T-helper 9 cell (primary cell): ENCODE measurements around the gene BTBD17.

Experiments
- DNase-seq: peaks from one replicate; pipeline ENCODE4 v3.0.0-alpha.2; 2020

Gene BTBD17

GRCh38 chr17:74386386-74386785 is 24.7 kb upstream of the BTBD17 start:
- DNase-seq: no peak

DNA sequence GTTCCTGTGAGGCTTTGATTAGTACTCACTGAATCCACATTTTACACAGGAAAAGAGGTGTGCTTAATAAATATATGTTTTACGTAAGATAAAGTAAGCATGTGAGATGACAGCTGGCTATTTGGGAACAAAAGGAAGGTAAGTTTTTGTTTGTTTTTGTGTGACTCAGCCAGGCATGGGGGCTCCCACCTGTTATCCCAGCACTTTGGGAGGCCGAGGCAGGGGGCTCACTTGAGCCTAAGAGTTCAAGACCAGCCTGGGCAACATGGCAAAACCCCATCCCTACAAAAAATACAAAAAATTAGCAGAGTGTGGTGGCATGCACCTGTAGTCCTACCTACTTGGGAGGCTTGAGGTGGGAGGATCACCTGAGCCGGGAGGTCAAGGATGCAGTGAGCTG is 23.5 kb upstream of the BTBD17 start:
- no peak for DNase-seq

DNA sequence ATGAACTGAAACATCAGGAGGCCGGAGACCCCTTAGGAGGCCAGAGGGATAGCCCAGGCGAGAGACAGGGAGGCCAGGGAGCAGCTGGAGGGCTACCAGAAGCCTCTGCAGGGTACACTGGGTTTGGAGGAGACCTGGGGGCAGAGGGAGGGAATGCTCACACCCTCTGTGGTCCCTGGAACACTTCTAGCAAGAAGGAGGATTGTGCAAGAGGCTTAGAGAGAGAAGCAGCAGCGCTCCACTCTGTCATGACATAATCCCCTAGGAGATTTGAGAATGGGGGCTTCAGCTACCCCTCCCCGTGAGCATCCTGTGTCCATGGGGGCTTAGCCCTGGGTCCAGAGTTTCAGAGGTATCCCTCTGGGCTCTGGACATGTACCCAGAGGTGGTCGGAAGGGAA is 21.5 kb upstream of the BTBD17 start:
- DNase-seq: no peak

DNA sequence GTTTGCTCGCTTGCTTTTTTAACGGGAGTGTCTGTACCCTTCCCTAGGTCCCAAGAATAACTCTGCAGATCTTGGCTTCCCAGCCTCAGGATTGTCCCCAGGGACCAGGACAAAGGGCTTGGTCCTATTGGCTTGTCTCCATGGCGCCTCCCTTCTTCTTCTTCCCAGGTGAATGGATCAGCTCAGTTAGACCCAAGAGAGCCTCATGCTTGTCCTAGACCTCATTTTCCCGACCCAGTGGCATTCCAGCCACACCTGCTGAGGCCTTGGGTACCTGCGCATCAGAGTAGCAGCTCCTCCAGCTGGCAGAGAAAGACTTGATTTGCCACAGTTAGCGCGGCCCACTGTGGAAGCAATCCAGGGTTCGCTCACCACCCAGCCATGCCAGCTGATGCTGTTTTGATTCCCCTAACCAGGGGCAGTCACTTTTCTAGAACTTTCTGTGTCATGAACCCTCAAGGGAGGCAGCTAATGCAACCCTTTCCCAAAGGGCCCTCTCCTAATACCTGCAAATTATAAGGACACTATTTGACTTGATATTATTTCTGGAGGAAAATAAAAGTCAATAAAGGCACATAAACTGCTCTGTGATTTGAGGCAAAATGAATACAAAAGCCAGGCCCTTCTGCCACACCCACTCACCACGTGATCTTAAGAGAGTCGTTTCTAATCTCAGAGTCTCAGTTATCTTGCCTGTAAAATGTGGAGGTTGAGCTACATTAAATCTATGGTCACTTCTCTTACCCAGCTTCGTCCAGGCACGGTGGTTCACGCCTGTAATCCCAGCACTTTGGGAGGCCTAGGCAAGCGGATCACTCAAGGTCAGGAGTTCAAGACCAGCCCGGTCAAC is 19.5 kb upstream of the BTBD17 start:
- DNase-seq: no peak

GRCh38 chr17:74380086-74380958 is 18.7 kb upstream of the BTBD17 start:
- no peak for DNase-seq

- DNase-seq: peak; percentile 98
Observed at GRCh38 chr17:74379495-74380085, 17.9 kb upstream of the BTBD17 start.

- DNase-seq: no peak
Observed at GRCh38 chr17:74374858-74375257, 13.2 kb upstream of the BTBD17 start.

DNA sequence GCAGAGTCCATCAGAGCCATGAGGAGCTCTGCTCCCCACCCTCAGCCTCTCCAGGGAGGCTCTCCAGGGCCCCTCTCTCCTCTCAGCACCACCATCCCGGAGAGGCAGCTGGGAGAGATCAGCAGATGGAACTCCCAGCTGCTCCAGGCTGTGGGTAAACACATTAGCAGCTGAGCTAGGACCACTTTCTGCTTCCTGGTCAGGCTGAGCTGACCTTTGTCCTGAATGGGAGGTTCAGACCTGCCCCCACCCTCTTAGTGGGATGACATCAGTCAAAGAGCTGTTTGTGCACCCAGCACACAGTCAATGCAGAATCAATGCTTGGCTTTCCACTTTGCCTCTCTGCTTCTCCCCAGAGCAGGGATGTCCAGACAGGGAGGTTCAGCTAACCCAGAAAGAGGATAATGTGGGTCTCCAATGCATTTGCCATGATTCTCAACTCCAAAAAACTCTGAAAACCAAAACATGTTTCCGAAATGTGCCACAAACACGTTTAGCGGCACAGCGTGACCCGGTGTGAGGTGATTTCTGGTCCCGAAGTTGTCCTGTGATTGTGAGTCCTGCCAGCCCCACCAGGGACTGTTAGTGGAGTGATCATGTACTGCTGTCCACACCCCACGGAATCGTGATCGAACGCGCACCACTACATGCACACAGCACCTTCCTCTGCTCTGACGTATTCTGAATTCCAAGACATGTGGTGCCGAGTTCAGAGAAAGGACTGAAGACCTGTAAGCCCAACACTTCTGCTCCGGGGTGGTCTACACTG is 12.4 kb upstream of the BTBD17 start:
- DNase-seq: no peak

DNA sequence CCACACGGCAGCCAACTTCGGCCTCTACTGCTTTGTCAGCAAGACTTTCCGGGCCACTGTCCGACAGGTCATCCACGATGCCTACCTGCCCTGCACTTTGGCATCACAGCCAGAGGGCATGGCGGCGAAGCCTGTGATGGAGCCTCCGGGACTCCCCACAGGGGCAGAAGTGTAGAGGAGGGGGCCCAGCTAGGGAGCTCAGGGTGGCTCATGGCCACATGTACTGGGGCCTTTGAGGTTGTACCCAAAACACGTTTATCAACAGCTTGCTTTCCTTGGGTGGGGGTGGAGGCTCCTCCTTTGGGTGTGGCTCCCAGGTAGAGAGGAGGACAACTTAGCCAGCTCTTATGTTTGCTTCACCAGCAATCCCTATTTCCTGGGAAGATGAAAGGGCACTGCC is 10.8 kb upstream of the BTBD17 start:
- no peak for DNase-seq

DNA sequence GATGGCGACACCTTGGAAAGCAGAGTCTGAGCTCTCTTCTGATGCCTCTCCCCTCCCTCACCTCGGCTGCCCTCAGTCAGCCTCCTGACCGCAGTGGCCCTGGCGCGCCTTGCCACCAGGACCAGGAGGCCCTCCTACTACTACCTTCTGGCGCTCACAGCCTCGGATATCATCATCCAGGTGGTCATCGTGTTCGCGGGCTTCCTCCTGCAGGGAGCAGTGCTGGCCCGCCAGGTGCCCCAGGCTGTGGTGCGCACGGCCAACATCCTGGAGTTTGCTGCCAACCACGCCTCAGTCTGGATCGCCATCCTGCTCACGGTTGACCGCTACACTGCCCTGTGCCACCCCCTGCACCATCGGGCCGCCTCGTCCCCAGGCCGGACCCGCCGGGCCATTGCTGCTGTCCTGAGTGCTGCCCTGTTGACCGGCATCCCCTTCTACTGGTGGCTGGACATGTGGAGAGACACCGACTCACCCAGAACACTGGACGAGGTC is 10.0 kb upstream of the BTBD17 start:
- no peak for DNase-seq

DNA sequence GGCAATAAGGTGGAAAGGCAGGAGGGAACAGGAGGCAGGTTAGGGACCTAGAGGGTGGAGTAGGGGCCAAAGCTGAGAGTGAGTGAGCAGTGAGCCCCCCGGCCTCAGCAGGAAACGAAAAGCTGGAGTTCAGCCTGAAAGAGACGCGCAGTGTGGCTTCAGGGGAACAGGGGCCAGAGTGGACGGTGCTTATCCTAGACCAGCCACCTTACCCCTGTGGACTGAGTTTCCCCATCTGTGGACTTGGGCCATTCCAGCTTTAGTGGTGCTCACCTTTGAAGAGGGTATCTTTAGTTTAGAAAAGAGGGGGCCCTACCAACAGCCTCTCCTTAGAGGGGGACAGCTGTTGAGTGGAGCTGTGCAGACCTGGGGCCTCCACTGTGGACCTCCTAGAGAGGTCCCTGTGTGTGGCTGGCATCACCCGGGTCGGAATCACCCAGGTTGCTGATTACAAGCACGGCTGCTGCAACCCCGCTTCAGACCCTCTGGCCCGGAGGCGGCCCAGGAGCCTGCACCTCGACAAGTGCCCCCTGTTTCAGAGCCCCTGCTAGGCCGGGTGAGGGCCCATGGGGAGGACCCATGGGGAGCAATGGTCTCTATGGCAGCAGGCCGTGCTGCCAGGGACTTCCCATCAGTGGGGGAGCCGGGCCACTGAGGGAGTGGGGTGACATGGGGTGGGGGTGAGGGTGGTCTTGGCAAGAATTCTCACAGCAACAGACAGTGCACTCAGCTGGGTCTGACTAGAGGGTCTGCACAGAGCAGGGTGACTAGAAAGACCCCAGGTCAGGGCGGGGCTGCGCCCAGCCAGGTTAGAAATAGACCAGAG is 8.2 kb upstream of the BTBD17 start:
- DNase-seq: no peak

- peak; percentile 50 for DNase-seq
Observed at GRCh38 chr17:74369221-74369620, 7.6 kb upstream of the BTBD17 start.

DNA sequence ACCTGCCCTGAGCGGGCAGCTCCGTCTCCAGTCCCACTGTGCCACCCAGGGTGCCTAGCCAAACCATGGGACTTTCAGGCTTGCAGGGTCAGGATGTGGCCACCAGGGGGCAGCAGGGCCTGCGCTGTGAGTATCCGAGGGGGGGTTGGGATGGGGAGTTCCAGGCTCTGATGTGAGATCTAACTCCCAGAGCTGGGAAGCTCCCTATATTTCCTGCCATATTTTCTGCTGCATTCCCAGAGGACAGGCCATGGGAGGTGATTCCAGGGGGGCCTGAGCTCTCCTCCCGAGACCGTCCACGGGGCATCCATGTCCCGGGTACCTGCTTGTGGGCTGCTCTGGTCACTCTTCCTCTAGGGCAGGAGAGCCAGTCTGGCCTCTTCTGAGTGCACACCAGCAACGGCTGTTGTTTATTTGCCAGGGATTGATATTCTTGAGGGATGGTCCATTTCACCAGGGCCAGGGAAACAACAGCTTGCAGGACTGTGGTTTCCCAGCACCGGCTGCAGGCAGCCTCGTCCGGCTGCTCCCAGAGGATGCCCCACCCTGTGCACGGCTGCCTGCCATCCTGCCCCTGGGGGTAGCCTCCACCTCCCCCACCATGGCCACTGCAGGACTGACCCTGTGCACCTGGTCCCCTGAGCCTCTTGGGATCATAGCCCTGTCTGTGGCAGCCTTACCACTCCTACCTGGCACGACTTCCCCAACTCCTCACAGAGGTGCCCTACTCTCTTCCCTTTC is 6.8 kb upstream of the BTBD17 start:
- peak; percentile 73 for DNase-seq

DNA sequence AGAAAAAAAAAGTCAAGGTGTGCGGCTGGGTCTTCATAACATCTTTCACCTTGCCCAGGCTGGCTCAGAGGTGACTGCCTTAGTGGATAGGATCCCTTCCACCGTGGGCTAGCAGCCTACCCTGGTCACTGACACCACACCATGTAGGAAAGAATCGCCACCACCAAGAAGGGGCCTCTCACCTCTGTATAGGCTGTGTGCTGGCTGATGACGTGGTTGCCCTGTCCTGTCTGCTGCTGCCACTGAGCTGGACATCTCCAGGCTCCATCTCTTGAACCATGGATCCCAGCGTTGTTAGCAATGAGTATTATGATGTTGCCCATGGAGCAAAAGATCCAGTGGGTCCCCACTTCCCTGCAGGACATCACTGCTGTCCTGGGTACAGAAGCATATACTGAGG is 5.5 kb upstream of the BTBD17 start, which contains the start of gene GPR142:
TSS of gene GPR142 (plus strand) at position 301 of the 400 bp plus-strand sequence. CDS start 2,035 bp downstream, outside the sequence.
- DNase-seq: no peak

GRCh38 chr17:74362810-74363498 is 1.3 kb upstream of the BTBD17 start:
- no peak for DNase-seq

GRCh38 chr17:74362069-74362405 is 369 bp upstream of the BTBD17 start:
- no peak for DNase-seq

GRCh38 chr17:74360899-74361229 is 804 bp downstream of the BTBD17 start:
- DNase-seq: no peak

DNA sequence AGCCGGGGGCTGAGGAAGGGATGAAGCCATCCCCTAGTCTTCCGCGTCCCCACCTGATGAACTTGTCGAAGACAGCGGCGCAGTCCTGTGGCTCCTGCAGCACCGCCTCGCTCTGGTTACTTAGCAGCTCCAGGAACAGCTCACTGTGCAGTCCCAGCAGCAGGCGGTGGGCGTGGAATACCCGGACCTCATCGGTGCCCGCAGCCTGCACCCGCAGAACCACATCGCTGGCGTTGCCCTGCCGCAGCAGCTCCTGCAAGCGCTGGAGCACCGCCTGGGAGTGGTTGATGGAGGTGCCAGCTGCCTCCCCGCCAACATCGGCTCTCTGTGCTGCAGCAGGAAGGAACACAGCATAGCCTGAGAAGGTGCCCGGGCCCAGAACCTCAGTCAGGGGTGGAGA is 1.8 kb downstream of the BTBD17 start:
- no peak for DNase-seq

- DNase-seq: no peak
Observed at GRCh38 chr17:74358697-74359096, 3.0 kb downstream of the BTBD17 start.

DNA sequence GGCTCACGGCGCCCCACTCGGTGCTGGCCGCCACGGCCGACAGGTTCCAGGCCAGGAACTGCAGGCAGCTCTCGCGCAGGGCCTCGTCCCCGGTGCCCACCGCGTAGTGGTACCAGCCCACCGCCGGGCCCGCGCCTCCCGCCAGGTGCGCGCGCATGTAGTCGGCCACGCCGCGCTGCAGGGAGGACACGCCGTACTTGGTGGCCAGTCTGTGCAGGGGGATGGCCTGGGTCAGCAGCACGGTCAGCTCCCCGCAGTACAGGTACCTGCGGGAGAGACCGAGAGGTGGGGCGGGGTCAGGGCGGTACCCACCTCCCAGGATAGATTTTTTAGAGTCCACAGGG is 4.2 kb downstream of the BTBD17 start:
- DNase-seq: no peak
